LNCAP (cell line): ENCODE results near the gene TTI1.

ENCODE experiments used
- TF ChIP-seq, protein P1 (sequence below): fragments of 450-650 bp; IDR thresholded peaks from 2 replicates; pipeline ENCODE4 v1.5.1; 2017; ENCODE audit warnings: mild to moderate bottlenecking

TTI1 gene

DNA sequence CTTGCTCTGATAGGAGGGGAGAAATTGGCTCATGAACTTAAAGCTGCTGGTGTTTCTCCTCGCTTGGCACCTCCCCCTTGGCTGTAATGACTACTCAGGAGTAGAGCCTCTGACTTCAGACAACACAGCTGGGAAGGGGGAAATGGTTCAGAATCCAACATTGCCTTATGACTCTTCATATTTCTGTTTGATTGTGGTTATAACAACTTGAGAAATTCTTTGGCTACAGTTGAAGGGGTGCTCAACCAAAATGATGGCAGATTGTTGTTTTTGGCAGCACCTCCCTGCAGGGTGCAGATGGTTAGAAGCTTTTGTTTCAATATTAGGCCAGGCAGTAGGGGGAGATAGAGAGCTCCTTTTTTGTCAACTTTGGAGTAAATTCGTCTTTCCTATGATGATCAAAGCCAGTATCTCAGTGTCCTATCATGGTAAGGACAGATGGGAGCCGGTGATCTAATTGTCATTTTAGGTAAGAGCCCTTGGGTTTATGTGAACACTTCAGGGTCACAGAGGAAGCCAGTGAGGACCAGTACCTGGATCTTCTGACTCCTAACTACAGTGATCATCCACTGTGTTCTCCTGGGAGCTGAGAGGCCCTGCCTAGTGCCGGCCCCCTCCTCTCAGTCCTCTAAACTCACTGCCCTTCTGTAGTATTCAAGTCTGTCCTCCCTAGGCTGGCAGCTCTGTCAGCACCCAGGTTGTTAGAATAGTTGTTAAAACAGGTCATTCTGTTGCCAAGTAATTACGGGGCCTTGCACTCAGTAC is 40.2 kb upstream of the TTI1 start:
- TF ChIP-seq, protein P1, sequence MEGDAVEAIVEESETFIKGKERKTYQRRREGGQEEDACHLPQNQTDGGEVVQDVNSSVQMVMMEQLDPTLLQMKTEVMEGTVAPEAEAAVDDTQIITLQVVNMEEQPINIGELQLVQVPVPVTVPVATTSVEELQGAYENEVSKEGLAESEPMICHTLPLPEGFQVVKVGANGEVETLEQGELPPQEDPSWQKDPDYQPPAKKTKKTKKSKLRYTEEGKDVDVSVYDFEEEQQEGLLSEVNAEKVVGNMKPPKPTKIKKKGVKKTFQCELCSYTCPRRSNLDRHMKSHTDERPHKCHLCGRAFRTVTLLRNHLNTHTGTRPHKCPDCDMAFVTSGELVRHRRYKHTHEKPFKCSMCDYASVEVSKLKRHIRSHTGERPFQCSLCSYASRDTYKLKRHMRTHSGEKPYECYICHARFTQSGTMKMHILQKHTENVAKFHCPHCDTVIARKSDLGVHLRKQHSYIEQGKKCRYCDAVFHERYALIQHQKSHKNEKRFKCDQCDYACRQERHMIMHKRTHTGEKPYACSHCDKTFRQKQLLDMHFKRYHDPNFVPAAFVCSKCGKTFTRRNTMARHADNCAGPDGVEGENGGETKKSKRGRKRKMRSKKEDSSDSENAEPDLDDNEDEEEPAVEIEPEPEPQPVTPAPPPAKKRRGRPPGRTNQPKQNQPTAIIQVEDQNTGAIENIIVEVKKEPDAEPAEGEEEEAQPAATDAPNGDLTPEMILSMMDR: peak; percentile 48; the same call in 1 of the 2 replicates

DNA sequence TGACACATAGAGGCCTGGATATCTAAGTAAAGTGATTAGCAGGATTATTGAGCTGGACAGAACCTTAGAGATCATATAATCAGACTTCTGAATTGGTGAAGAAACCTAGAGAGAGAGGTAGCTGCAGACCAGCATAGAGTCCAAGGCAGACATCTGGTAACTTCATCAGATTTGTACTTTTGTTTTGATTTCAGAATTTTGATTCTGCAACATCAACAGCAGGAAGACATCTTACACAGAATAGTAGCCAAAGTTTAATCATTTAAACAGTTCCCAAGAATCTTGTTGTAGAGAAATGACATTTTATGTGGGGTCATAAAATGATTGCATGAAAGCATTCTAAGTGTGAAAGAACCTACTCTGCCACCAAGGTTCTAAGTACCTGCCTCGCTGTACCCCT is 39.6 kb upstream of the TTI1 start:
- TF ChIP-seq, protein P1: no peak

DNA sequence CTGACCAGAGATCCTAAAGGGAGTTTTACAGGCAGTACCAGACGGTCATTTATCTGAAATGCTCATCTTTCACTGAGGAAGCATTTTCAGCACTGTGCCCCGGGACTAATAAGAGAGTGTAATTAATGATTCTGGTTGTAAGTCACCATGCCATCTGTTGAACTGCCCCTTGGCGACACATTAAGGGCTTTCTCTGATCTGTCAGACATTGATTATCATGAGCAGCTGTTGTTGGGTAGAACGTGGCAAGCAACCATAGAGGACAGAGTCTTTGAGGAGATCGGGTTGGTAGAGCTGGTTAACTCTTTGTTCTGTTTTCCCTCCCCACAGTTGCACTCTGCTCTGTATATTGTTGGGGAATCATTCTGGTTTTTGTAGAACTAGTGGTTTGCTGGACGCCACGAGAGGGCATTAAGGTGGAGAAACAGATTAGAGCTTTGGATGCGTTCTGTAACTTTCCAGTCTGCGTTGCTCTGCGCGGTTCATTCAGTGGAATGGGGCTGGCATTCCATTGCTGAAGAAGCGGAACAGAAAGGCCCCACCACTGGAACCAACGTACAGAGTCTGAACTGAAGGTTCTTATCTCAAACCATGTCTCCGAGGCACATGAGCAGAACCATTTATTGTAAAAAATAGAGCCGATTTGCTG is 34.6 kb upstream of the TTI1 start:
- TF ChIP-seq, protein P1: no peak

DNA sequence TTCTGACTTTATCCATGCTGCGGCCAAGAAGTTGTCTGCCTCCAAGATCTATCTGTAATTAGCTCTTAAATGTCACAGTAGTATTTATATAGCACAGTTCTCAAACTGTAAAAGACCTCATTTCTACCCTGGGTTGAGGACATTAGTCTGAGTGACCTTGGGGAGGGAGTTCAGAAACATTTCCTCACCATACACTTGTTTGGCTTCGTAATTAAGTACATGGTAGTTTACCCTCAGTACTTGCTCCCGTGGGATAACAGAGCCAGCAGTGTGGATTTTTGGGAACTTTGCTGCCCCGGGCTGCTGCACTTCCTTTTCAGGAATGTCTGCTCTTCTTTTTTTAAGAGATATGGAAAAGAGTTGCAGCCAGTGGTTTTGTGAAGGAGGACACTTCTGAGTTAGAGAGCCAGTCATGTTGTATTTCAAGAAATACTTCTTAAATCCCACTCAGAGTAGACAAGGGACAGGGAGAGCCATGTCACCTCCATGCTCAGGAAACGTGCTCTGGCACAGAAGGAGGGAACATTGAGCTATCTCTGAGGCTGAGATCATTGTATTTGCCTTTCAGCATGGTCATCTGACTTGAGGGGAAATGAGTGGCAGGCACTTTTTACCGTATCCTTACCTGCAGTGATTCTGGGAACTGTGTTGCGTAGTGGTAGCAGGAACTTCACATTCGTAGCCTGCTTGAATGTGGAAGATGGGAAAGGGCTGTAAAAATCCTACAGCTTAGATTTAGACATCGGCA is 33.9 kb upstream of the TTI1 start:
- TF ChIP-seq, protein P1: no peak

DNA sequence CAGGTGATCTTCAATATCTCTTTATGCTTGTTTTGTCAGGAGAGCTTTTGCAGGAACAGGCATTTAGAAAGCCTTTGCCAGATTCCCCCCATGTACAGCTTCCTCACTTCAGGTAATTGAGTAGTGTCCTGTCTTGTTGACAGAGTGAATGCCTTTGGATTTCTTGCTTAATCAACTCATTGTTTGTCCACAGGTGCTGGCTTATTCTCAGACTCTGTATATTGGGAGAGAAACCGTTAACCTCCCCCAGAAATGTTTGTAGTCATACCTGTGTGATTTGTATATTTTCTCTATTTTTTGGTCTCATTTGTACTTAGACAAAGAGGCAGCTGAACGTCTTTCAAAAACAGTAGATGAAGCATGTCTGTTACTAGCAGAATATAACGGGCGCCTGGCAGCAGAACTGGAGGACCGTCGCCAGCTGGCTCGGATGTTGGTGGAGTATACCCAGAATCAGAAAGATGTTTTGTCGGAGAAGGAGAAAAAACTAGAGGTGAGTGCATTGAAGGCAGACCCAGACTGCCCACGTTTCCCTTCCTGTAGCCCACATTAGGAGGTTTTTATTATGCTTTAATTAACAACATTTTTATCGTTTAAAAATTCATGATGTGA is 32.6 kb upstream of the TTI1 start:
- TF ChIP-seq, protein P1: no peak

DNA sequence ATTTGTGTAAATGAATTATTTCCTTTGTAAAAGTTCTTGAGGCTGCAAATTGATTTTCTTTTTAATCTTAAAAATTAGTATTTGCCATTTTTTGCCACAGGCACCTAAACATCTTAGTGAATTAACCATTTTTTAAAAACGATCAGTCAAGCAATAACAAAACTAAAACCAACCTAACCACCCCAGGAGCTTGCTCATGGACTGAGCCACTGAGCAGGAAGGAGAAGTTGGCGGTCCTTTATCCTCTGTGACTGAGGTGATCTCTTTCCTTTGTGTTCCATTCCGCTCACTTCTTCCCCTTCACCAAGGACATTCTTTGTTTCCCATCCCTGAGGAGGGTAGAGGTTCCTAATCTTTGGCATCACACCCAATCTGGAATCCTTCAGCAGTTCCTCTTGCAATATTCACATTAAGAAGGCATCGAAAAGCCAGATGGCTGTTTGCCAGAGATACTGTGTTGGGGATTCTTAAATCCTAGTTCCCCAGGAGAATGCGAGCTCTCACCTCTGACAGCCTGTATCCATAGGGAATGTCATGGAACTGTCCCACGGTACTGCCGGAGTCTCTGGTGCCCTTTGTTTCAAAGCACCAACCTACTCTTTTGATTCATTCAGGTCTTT is 30.8 kb upstream of the TTI1 start:
- TF ChIP-seq, protein P1: no peak

DNA sequence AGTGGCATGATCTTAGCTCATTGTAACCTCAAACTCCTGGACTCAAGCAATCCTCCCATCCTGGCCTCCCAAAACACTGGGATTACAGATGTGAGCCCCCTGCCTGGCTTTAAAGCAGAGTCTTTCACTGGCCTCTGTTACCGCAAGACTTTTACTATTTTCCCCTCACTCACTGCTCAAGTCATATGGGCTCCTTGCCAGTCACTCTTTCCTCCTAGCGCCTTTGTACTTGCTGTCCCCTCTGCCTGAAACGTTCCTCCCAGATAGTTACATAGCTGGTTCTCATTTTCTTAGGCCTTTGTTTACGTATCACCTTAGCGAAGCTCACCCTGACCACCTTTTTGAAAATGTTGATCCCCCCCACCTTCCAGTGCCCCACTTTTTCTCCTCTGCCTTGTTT is 29.6 kb upstream of the TTI1 start:
- TF ChIP-seq, protein P1: no peak
